HG03565 (cell line): ENCODE measurements around the gene NBPF3.

ENCODE experiments used
- ATAC-seq: cut with Tn5 transposase; IDR thresholded peaks from one replicate; pipeline ENCODE4 v1.9.1; 2021; ENCODE audit warnings: mild to moderate bottlenecking, moderate library complexity; ENCODE audit not compliant: unreplicated experiment

Gene NBPF3

DNA sequence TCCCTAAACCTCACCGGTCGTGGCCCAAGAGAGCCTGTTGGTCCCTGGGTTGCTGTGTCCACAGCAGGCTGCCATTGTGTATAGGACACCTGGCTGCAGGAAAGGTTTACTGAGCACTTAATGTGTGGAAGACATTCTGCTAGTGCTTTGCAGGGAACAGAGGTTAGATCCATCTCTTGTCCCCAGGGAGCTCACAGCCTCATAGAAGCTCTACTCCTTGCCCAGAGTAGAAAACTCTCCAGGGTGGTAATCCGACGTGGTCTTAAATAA lies 52.4 kb downstream of the NBPF3 start:
- no peak for ATAC-seq

DNA sequence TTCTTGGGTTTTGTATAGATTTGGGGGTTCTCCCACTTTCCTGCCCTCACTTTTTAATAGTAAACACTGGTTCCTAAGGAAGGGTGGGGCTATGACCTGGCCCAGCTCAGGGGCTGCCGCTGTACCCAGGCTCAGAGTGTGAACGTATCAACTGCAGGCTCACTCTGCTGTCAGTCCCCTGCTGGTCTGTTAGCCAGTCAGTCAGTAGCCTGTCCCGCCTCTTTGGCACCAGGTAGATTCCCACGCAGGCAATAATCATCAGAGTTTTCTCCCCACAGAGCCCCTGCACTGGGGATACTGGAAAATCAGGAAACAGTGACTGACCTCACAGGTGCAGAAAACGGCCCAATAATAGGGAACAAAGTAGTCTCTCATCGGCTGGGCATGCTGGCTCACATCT lies 54.3 kb downstream of the NBPF3 start:
- ATAC-seq, result no peak

DNA sequence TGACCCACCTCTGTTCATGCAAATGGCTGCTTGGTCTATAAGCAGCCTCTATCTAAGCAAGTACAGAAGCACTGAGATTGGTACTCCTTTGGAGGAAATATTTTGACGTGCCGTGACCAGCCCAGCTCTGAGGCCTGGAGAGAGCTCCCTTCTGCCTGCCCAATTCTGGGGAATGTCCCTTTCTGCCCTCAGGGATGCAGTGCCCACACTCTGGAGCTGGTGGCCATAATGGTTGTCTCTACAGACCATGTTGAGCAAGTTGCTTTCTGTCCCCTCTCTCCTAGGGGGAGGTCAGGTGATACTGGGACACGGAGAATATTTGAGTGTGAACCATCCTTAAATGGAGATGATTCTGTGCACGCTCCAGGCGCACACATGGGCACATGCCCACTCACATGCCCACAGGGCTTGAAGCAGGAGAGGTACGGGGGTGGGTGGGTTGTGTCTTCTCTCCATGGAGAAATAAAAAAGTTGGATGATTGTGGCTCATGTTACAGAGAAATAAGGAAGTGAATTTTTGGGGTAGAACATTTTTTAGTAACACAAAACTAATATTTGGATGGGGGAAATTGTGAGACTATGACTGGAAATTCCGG lies 55.4 kb downstream of the NBPF3 start:
- no peak for ATAC-seq

DNA sequence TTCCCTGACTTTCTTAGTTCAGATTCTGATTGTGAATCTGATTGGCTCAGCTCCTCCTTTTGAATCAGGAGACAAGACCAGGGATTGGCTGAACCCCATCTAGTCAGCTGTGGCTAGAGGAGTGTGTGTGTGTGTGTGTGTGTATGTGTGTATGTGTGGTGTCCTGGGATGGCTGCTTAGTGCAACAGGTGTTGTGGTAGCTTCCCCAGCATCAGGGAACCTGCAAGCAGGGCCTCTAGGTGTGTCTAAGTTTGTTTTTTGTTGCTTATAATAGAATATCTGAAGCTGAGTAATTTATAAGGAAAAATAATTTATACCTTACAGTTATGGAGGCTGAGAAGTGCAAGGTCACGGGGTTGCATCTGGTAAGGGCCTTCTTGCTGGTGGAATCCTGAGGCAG lies 56.1 kb downstream of the NBPF3 start:
- no peak for ATAC-seq

DNA sequence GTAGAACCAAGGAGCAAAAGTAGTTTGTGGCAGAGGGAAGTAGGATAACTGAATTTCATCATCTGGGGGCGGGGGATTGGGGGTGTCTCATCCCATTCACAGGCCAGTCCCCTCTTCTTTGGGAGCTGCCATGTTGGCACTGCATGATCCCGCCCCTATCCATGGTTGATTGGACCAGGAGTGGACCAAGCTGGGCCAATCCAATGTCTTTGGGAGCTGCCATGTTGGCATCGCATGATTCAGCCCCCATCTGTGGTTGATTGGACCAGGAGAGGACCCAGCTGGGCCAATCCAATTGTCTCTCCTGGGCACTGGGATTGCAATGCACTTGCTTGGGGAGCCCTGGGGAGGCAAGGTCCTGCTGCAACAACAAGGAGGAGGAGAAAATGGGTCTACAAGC lies 56.9 kb downstream of the NBPF3 start:
- no peak for ATAC-seq

DNA sequence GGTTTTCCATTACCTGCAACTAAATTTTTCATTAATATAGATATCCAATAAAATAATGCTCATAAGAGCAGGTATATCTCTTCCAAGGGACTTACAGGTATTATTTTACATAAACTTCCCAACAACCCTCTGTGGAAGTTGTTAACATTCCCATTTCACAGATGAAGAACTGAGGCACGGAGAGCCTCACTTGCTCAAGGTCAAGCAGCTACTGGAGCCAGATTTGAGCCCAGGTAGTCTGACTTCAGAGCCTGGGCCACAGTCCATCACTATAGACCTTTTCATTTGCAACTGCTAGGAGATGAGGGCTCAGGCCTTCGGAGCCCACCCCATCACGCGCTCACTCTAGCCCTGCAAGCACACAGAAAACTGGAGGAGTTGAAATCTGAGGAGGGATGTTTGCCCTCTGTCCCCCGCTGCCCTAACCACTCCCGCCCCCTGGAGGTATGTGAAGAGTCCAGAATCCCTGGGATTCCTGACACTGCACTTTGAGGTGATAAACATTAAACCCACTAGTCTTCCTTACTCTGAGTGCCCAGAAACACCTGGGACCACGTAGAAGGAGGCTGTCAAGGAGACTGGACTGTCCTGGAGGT lies 57.6 kb downstream of the NBPF3 start:
- no peak for ATAC-seq

DNA sequence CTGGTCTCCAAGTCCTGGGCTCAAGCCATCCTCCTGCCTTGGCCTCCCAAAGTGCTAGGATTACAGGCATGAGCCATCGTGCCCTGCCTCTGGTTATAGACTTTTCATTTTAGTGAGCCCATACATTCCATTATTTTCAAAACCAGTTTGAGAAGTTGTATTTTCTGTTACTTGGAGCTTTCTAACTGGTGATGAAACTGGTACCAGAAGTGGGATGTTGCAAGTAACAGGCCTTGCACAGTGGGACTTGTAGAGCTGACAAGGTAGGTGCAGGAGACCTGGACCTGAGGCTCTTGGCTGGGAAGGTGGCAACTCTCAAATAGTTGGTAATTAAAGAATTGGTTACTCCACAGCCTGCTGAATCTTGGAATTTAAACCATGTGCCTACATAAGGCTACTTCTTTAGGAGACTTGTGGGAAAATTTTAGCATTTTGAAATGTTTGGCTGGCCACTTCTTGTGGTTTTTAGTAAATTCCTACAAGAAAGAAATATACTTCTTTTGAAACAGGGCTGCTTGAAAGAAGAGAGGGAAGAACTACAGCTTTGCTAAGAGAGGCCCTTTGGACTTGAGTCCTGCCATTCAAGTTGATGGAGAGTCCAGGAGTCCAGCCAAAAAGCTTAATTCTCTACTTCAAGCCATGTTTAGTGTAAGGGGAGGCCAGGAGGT lies 59.5 kb downstream of the NBPF3 start:
- ATAC-seq, result no peak

DNA sequence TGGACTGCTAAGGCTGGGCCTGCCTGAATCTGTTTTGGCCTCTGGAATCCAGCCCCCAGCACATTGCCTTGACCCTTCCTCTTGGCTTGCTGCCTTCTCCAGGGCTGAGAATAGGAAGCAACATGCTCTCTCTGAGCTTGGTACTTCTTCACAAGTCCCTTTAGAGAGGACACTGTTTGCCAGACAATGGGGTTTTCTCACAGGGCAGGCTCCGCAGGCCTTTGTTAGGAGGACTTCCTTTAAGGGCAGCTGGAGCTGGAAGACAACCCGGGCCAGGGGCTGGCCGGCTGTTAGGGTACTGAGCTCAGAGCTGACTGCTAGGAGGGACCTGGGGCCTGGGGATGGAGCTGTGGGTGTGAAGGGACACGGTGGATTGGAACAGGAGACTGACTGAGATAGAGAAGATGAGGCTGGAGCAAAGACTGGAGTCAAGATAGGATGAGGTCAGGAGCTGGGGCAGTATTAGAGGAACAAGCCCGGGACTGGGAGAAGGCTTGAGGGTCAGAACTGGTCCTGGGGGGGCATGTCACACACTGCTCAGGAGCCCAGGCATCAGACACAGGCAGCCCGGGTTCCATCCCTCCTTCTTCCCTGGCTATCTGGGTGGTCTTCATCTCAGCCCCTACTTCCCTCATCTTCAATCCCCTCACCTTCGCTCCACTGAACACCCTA lies 63.9 kb downstream of the NBPF3 start:
- ATAC-seq, result no peak

DNA sequence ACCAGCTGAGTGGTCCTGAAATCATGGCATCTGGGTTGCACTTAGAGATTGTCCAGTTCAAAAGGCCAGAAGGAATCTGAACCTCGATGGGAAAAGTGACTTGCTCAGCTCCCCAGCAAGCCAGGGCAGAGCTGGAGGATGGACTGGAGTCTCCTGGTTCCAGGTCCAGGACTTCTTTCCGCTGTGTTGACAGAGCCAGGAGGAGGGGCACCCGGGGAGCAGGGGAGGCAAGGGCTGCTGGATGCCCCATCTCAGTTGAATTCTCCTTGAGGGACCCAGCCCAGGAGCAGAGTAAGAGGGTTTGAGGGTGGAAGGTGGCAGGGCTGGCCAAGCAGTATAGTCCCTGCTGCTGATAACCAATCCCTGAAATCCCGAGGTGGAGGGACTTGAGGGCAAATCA lies 66.9 kb downstream of the NBPF3 start:
- no peak for ATAC-seq

DNA sequence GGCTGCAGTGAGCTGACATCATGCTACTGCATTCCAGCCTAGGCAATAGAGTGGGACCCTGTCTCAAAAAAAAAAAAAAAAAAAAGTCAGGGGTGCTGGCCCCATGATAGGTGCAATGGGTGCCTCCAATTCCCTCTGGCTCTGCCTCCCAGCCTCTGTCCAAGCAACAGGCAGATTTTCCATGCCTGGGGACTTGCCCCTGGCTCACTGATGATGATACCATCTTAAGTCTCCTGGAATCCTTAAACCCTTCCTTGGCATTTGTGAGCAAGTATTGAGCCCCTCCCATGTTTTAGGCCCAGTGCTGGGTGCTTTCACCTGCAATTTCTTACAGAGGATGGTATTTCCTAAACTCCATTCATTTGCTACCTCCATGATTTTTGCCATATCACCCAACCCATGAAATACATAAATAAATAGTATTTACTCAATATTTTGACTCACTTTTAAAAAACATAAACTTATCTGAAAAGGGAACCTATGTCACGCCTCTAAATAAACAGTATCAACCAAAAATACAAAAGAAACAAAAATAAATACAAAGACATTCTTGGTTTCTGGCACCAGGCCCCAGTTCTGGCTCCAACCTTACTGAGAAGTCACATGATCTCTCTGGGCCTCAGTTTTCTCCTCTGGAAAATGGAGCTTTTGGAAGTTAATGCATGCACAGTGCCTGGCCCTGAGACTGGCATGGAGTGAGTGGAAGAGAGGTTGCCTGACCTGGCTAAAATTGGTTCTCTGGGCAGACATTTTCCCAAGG lies 67.8 kb downstream of the NBPF3 start:
- ATAC-seq, result no peak

DNA sequence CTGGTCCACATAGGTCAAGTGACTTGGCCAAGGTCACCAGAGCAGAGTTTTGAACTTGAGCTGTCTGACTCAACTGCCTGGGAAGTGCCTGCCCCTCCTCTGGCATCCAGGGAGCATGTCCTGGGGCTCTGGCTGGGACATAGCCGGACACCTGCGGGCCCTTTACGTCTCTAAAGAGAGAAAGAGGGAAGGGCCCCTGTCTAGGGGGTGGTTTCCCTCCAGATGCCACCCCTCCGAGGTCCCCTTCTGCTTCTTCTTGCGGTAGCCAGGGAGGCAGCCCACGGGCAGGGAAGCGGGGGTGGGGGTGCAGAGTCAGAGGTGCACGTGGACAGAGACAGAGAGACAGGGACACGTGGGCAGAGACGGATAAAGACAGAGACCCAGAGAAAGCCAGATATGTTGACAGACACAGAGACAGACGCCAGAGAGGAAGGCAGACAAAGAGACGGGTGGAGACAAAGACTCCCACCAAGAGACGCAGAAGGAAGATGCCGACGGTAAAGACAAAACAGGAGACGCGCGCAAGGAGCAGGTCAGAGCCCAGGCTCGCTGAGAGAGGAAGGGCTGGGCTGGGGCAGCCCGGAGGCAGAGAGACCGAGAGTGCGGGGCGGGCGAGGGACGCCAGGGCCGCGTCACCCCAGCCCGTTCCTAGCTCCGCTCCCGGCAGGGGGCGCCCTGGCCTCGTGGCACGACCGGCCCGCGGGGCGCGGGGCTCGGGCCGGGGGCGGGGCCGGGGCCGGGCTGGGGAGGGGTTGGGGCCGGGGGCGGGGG lies 68.8 kb downstream of the NBPF3 start:
- no peak for ATAC-seq

DNA sequence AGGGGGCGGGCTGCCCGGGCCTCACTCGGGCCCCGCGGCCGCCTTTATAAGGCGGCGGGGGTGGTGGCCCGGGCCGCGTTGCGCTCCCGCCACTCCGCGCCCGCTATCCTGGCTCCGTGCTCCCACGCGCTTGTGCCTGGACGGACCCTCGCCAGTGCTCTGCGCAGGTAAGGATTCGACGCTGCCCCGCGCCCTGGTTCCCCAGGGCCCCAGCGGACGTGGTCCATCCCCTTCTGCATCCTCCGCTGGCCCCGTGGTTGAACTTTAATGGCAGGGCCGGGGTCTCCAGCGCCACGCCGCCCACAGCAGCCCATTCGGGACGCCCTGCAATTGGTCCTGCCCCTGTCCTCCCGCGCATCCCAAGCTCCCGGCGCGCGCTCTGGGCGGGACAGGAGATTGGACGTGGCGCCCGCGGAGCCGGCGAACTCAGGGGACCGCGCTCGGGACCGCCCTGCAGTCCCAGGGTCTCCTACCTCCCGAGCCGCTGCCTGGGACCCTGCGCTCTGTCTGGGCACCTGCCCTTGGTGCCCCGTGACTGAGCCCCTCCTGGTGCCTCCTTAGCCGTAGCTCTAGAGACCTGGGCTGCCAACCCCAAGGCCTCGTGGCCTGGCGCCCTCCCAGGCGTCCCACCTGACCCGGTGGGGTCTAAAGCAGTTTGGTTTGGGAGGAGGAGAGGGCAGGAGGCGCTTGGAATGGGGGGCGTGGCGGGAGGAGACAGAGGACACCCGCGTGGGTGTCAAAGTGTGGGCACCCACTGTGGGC lies 69.6 kb downstream of the NBPF3 start, which contains the start of gene ALPL:
Gene ALPL, plus strand, starts transcription at position 73 of the 762 bp plus-strand sequence. CDS start 44,659 bp downstream, outside the sequence.
- ATAC-seq, result no peak

DNA sequence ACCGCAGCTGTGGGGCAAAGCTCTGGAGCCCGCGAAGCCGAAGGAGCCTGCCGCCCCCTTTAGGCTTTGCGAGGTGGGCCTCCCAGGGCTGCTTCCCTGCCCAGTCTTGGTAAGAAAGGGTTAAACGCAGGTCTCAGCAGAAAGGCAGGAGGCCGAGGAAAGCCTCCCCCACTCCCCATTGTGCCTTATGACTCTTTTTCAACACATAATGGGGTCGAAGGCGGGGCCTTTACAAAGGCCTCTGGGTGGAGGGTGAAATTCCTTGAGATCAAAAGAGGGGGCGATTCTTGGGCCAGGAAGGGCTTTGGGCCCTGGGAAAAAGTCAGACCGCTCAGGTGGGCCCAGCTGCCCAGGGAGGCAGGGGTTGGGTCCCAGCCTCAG lies 70.2 kb downstream of the NBPF3 start:
- no peak for ATAC-seq

DNA sequence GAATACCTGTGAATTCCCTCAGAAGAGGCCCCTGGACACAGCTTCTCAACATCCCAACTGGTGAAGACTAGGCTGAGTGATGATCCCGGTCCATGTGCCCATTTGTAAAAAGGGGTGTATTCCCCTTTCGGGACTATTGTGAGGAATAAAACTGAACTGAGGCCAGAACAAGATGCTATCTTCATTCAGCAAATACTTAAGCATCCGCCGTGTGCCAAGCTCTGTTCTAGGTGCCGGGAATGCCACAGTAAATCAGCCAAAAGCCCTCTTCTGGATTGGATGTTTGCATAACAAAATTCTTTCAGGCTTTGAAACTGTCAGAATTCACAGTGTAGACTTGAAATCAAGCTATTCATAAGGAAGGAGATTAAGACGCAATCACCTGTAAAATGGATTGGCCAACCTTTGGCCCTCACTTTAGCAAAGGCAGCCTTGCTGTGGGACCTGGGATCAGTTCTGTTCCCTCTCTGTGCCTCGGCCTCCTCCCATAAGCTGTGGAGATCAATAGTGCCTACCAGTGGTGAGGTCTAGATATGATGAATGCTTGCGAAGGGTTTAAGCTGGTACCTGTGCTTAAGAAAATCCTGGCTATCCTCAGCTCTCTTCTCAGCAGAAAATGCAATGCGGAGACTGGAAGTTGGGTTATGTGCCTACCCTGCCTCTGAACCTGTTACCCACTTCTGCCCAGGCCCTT lies 71.1 kb downstream of the NBPF3 start:
- ATAC-seq, result no peak

DNA sequence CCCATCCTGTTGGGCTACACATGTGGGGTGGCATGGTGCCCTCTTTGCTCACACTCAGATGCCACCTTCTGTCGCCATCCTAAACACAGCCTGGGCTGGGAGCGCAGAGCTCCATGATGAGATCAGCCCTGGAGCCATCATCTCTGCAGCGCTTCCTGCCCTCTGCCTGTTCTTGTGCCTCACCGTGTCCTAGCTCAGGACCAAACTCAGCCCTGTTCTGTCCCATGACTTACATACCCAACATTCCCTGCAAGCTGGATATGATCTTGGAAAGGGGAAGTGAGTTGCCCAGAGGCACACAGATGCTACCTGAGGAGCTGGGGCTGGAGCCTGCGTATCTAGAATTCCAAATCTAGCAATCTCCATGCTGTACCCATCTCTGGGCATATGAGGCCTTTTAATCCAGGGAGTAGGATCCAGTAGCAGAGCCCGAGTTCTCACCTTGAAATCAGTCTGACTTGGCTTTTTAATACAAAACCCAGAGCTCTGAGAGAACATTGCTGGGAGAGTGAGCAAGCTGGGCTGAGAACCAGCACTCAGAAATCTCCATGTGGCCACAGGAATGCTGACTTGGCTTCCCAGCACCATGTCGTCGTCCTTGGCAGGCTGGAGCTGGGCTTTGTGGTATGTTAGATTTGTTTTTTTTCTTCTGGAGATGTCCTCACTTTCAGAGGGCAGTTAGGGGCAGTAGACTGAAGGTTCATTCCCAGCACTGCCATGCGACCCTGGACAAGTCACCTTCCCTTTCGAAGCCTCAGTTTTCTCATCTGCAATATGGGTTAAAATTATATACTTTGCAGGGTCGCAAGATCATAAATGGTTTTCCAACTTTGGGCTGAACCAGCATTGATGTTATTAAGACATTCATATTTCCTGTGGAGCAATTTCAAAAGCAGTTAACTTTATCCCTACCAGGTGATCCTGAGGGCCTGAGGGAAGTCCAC lies 71.9 kb downstream of the NBPF3 start:
- no peak for ATAC-seq

DNA sequence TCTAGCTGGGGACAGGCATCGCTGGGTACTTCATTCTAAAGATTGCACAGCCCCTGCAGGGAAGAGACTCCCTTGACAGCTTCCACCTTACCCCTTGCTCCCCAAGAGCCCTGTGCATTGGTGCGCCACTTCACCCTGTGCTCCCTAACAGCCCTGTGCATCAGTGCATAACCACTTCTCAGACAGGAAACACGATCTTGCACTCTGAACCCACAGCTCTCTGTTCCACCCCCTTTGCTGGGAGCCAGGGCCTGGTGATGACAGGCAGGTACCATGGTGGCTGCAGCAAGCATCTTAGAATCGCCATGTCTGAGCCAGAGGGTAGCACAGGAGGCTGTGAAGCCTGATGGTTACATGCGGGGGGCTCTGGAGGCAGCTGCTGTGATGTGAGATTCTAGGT lies 74.3 kb downstream of the NBPF3 start:
- ATAC-seq, result no peak

DNA sequence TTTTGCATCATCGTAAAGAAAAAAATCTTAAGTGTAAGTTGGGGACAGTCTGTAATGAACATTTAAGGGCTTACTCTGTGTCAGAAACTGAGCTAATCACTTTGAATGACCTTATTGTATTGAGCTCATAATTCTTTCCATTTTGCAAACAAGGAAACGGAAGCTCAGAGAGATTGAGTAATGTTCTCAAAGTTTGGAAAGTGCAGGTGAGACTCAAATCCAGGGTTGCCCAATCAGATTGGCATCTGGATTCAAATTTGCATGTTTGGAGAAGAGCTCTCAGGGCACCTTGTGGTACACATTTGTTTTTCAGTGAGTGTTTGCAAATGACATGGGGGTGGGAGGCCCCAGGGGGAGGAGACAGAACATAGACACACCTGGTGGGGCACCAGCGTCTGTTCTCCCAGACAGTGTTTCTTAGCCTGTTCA lies 77.2 kb downstream of the NBPF3 start:
- ATAC-seq, result no peak
